ENCODE data around the gene KCTD11. TPM values are rescaled to one million over a fixed set of nuclear protein-coding genes. Genes with fewer than 3 reads are reported as not detected.

Gene KCTD11
- total RNA-seq: 1 to 10 TPM; 6.0 to 6.1 TPM

DNA sequence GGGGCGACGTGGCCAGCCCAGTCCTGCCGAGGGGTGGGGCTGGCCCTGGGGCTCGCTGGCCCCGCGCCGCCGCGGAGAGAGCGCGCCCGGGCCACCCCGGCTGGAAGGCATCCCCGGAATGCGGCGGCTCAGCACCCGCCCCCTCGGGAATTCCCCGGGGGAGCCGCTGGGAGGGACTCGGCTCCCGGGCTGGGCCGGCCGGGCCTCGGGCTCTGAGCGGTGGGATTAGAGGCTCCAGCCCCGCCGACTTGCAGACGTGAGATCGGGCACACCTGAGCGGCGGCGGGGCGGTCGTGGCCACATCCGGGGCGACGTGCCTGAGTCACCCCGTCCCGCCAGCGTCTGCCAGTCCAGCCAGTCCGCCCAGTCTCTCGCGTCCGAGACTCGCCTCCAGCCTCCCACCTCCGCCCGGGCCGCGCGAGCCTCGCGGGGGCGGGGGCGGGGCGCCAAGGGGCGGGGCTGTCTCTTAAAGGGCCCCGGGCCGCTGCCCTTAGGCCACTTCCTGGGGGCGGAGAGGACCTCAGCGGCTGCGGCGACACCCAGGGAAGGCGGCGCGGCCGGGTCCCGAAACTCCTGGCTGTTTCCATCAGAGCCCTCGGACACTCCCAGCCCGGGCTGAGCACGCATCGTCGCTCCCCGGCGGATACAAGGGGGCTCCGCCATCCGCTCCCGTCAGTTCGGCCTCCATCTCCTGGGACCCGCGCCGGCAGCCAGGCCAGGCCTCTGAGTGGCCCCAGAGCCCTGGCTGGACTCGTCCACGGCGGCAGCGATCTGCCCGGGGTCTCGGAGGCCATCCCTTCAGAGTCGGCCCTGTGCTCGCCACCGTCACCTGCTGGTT, at the start of gene KCTD11:
KCTD11 (plus strand) TSS at position 498 of the 838 bp plus-strand sequence.
- DNase-seq: peak; percentile 91
- CTCF ChIA-PET: interaction anchor here (1.0 to 6.7 kb wide), 10 partner anchors 15 to 336 kb away, joined by 3 to 88 read pairs (median 9); partner anchors contain the start of genes ACAP1, SENP3, TMEM102 and TP53
- peaks cover 56% of the 10 kb centered on the region for H3K4me1 Mint-ChIP-seq
- peak within 1 kb of the TSS; percentile 78 for H3K4me3 Mint-ChIP-seq
- no peaks in the 10 kb centered on the region for H3K9me3 Mint-ChIP-seq (ENCODE audit: low read depth)
- peak; percentile 69 for ATAC-seq
- H3K36me3 Mint-ChIP-seq: peaks cover 30% of the 10 kb centered on the region
- H3K27ac Mint-ChIP-seq: peak within 1 kb of the TSS; percentile 86
- H3K27me3 Mint-ChIP-seq: no peaks in the 10 kb centered on the region

DNA sequence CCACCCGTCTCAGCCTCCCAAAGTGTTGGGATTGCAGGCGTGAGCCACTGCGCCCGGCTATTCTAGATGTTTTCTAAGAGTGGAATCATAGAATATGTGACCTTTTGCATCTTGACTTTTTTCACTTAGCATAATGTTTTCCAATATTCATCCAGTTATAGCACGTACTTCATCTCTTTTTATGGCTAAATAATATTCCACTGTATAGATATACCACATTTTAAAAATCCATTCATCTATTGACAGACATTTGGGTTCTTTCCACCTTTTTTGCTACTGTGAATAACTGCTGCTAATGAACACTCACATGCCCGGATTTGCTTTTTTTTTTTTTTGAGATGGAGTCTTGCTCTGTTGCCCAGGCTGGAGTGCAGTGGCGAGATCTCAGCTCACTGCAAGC, 47.8 kb upstream of the KCTD11 start:
- Mint-ChIP-seq H3K27ac (no peak overlapping the region), H3K9me3 (ENCODE audit: low read depth) (no peaks in the 10 kb centered on the region), H3K36me3 (peaks cover 8% of the 10 kb centered on the region), H3K4me1 (peaks cover 12% of the 10 kb centered on the region), H3K27me3 (peaks cover 4% of the 10 kb centered on the region), H3K4me3 (no peak overlapping the region)
- CTCF ChIA-PET: interaction anchor here (1.0 to 3.3 kb wide), 2 partner anchors 8 to 258 kb away, joined by 3 to 20 read pairs; no protein-coding TSS in a partner anchor
- DNase-seq (no peak), ATAC-seq (no peak)

- DNase-seq: peak; percentile 100
- H3K9me3 Mint-ChIP-seq (ENCODE audit: low read depth): no peaks in the 10 kb centered on the region
- peaks cover 39% of the 10 kb centered on the region for H3K4me1 Mint-ChIP-seq
- H3K36me3 Mint-ChIP-seq: peaks cover 34% of the 10 kb centered on the region
- no peaks in the 10 kb centered on the region for H3K27me3 Mint-ChIP-seq
- peak within 1 kb of the TSS; percentile 91 for H3K4me3 Mint-ChIP-seq
- CTCF ChIA-PET: no interaction called here
- ATAC-seq: peak; percentile 85
- H3K27ac Mint-ChIP-seq: peak within 1 kb of the TSS; percentile 96
These were observed 44.9 kb upstream of the KCTD11 start, which contains the start of gene EIF5A for GRCh38 chr17:7306911-7307685. EIF5A (plus strand) TSS chr17:7307628; CDS start chr17:7309636, 2,008 bp downstream.

DNA sequence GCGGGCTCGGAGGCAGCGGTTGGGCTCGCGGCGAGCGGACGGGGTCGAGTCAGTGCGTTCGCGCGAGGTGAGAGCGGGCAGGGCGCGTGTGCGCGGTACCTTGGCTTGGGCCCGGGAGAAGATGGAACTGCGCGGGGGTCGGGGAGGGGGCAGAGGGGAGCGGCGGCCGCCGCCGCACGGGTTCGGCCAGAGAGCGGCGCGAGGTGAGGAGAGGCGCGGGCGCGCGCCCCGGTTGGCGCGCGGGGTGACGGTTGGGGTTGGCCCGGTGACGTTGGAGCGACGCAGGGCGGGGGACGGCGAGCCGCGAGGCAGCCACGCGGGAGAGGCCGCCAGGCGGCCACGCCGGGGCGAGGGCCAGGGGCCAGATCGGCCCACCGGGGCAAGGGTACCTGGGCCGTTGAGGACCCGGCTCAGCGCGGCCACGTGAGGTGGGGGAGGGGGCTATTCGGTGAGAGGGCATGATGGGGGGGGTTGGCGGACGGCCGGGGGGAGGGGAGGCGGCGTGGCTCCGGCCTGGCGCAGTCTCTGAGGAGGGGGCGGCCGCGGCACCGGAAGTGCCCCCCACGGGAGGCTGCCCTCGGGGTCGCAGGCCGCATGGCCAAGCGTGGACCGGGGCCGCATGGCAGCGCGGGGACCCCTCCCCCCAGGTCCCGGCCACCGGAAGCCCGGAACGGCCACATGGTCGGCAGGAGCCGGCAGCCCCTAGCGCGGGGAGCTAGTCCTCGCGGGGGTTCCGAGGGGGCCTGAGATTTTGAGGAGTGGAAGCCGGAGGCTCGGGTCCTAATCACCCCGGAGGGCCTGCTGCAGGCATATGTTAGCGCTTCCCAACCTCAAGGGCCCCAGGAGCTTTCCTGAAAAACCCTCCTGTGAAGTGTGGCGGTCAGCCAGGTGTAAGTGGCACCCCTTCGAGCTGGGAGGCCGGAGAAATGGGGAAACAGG, 44.0 kb upstream of the KCTD11 start:
- H3K27ac Mint-ChIP-seq: peak overlapping the region; percentile 96
- CTCF ChIA-PET: interaction anchor here (1.2 to 3.2 kb wide), 3 partner anchors 11 to 29 kb away, joined by 4 to 14 read pairs (median 13); partner anchors contain the start of genes ACAP1 and SLC2A4
- peaks cover 46% of the 10 kb centered on the region for H3K4me1 Mint-ChIP-seq
- ATAC-seq (peak; percentile 11), DNase-seq (peak; percentile 74)
- H3K36me3 Mint-ChIP-seq: peaks cover 41% of the 10 kb centered on the region
- H3K27me3 Mint-ChIP-seq: no peaks in the 10 kb centered on the region
- peak overlapping the region; percentile 91 for H3K4me3 Mint-ChIP-seq
- no peaks in the 10 kb centered on the region for H3K9me3 Mint-ChIP-seq (ENCODE audit: low read depth)

- Mint-ChIP-seq H3K27ac (peak overlapping the region; percentile 96), H3K4me3 (peak overlapping the region; percentile 91), H3K4me1 (peaks cover 54% of the 10 kb centered on the region), H3K9me3 (ENCODE audit: low read depth) (no peaks in the 10 kb centered on the region), H3K27me3 (no peaks in the 10 kb centered on the region), H3K36me3 (peaks cover 45% of the 10 kb centered on the region)
- DNase-seq (peak; percentile 92), ATAC-seq (peak; percentile 31)
- CTCF ChIA-PET: interaction anchor here (1.0 to 3.2 kb wide), 6 partner anchors 12 to 95 kb away, joined by 3 to 14 read pairs (median 4); partner anchors contain the start of genes ACAP1, SLC2A4 and TMEM256
These were observed 43.1 kb upstream of the KCTD11 start for GRCh38 chr17:7308625-7309433.

DNA sequence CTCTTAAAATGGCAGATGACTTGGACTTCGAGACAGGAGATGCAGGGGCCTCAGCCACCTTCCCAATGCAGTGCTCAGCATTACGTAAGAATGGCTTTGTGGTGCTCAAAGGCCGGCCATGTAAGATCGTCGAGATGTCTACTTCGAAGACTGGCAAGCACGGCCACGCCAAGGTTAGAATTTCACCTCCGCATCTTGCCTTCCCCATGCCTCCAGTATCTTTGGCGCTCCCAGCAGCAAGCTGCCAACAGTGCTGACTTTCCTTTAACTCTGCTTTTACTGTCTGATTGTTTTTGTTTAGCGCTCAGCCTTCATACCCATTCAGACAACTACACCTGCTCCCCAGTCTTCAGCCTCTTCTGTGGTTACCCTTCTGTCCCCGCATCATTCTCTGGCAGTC, 42.3 kb upstream of the KCTD11 start:
- H3K9me3 Mint-ChIP-seq (ENCODE audit: low read depth): no peaks in the 10 kb centered on the region
- DNase-seq (no peak), ATAC-seq (no peak)
- H3K4me3 Mint-ChIP-seq: peak overlapping the region; percentile 91
- CTCF ChIA-PET: interaction anchor here (1.0 to 3.2 kb wide), 5 partner anchors 13 to 95 kb away, joined by 3 to 14 read pairs (median 4); partner anchors contain the start of genes ACAP1 and TMEM256
- peaks cover 62% of the 10 kb centered on the region for H3K4me1 Mint-ChIP-seq
- peaks cover 46% of the 10 kb centered on the region for H3K36me3 Mint-ChIP-seq
- H3K27ac Mint-ChIP-seq: peak overlapping the region; percentile 96
- H3K27me3 Mint-ChIP-seq: no peaks in the 10 kb centered on the region

DNA sequence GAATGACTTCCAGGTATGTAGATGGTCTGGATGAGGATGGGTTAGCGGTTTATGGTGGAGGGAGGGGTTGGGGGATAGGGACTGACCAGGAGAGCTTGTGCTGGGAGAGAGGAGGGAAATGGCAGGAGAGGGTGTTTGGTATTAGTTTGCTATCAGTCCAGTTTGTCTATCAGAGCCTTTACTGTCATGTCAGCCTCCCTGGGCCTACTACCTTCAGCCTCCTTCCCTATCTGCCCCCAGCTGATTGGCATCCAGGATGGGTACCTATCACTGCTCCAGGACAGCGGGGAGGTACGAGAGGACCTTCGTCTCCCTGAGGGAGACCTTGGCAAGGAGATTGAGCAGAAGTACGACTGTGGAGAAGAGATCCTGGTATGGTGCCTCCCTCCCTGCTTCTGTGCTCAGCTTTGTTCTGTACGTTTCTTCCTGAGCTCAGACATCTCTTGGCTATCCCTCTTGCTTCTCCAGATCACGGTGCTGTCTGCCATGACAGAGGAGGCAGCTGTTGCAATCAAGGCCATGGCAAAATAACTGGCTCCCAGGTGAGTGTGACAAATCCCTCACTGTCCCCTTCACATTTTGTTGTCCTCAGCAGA, 40.8 kb upstream of the KCTD11 start:
- Mint-ChIP-seq H3K27ac (peak overlapping the region; percentile 96), H3K4me1 (peaks cover 67% of the 10 kb centered on the region)
- DNase-seq: no peak

DNA sequence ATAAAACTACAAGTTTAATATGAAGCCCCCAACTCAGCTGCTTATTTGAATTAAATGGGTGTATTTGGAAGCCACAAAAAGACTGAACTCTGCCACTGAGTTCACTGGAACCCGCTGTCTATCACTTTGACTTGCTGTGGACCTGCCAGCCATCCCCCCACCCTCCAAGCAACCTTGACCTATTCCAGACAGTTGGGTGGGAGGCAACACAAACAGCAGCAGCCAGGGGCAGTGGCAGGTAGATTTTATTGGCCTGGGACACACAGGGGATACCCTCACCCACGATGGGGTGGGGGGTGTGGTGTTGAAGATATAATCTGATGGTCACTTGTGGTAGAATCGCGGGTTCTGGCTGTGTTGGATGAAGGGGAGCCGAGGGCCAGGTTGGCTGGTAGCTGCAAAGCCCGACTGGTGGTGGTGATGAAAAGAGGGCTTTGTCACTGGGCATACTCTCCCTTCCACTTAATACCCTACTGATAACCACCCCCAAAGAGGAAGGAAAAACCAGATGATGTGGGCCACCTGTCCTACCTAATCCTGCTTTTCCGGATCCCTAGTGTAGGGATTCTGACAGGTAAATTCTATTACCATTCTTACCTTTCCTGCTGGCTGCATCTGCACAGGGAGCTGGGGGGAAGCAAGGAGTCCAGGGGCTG, 39.4 kb upstream of the KCTD11 start:
- H3K4me3 Mint-ChIP-seq: no peak overlapping the region
- H3K27ac Mint-ChIP-seq: peak overlapping the region; percentile 91
- H3K4me1 Mint-ChIP-seq: peaks cover 66% of the 10 kb centered on the region
- no peak for DNase-seq
- no peak for ATAC-seq
- H3K27me3 Mint-ChIP-seq: no peaks in the 10 kb centered on the region
- CTCF ChIA-PET: interaction anchor here (1.1 to 2.9 kb wide), 6 partner anchors 11 to 43 kb away, joined by 4 to 11 read pairs (median 4); partner anchors contain the start of gene ACAP1
- H3K9me3 Mint-ChIP-seq (ENCODE audit: low read depth): no peaks in the 10 kb centered on the region
- H3K36me3 Mint-ChIP-seq: peaks cover 49% of the 10 kb centered on the region

More for the DNA sequence above, 40.8 kb upstream of the KCTD11 start:
- no peak for ATAC-seq
- CTCF ChIA-PET: interaction anchor here (3.2 kb wide), 1 partner anchor 14 kb away, joined by 13 read pairs; no protein-coding TSS in a partner anchor
- Mint-ChIP-seq H3K9me3 (ENCODE audit: low read depth) (no peaks in the 10 kb centered on the region), H3K4me3 (no peak overlapping the region), H3K36me3 (peaks cover 47% of the 10 kb centered on the region), H3K27me3 (no peaks in the 10 kb centered on the region)

GRCh38 chr17:7313088-7313889, 38.7 kb upstream of the KCTD11 start:
- DNase-seq (no peak), ATAC-seq (no peak)
- Mint-ChIP-seq H3K4me1 (peaks cover 66% of the 10 kb centered on the region), H3K27ac (peak overlapping the region; percentile 91), H3K36me3 (peaks cover 49% of the 10 kb centered on the region), H3K27me3 (no peaks in the 10 kb centered on the region), H3K4me3 (peak overlapping the region; percentile 80), H3K9me3 (ENCODE audit: low read depth) (no peaks in the 10 kb centered on the region)
- CTCF ChIA-PET: interaction anchor here (1.1 to 3.4 kb wide), 8 partner anchors 10 to 124 kb away, joined by 4 to 14 read pairs (median 4); partner anchors contain the start of gene ACAP1
